ENCODE results near the gene TCN2. TPM values are rescaled to one million over a fixed set of nuclear protein-coding genes. Genes with fewer than 3 reads are reported as not detected.
"Not testable (repeated sequence)": the region's sequence is repeated elsewhere in the genome, so short reads cannot be mapped to it uniquely, and the experiment has no call there.

The TCN2 gene
- 46.5 TPM for total RNA-seq
- long read RNA-seq, transcript TCN2-203 (9 exons, 1,870 nt): minor isoform, 6 of 162 reads
- long read RNA-seq, transcript TCN2-201 (9 exons, 2,535 nt): major isoform, 132 of 162 reads
- long read RNA-seq, partial matches to known transcripts: 9 of 162 reads
- long read RNA-seq, other reads (novel, unspliced or antisense): 13 of 162 reads

DNA sequence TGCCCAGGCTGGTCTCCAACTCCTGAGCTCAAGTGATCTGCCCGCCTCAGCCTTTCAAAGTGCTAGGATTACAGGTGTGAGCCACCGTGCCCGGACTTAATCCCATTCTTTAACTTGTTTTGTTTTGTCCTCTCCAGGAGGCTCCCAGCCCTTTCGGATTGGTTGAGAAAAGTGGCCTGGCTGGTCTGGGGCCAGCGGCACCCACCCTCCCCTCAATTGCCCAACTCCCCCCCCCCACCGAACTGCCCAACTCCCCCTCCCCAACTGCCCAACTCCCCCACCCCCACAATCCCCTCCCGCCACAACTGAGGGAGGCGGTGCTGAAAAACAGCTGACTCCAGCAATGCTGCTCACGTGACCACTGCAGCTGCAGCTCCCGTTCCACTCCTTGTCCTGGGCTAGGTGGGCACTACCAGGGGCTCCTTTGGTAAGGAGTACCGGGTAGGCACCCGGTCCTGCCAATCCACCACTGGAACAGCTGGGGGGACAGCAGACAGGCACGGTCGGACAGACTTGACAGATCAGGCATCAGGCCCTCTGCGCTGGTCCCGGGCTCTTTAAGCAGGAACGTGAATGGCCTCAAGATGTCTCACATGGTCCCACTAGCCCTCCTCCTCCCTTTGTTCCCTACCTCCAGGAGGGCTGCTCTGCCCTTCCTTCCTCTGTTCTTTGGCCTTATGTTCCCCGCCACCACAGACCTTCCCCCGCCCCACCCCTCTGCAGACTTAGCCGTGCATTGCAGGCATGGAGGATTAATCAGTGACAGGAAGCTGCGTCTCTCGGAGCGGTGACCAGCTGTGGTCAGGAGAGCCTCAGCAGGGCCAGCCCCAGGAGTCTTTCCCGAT is at the start of gene TCN2:
Gene TCN2, plus strand, starts transcription at position 720 of the 845 bp plus-strand sequence. CDS start 158 bp downstream, outside the sequence.
- DNase-seq (ENCODE audit: low spot score): no peak

DNA sequence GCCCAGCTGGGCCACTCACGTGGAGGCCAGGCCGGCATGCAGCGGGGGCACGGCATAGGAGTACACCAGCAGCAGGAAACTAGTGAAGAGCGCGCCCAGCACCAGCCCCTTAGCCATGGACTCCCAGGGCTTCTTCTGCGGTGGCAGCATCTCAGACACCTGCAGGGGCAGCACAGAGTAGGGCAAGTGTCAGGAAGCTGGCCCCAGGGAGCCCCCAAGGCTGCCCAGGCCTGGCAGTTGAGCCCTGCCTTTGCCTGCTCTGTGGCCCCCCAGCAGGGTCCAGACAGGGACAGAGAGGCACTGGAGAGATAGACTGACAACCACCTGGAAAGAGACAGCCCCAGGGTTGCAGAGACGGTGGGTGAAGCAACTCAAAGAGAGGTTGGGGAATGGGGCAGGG is 49.7 kb upstream of the TCN2 start:
- DNase-seq (ENCODE audit: low spot score): no peak

DNA sequence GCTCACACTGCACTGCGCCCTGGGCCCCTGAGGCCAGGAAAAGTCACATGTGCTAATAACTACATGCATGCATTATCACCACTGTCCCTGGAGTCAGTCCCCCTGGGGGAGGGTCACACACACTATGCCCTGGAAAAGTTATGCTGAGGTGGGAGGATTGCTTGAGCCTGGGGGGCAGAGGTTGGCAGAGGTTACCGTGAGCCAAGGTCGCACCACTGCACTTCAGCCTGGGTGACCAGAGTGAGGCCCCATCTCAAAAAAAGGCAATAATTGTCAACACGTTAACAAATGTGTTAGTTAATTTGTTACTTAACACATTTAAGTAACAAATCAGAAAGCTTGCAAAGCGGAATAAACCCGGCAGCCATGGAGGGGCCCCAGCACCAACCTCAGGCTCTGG is 47.1 kb upstream of the TCN2 start:
- DNase-seq (ENCODE audit: low spot score): no peak

DNA sequence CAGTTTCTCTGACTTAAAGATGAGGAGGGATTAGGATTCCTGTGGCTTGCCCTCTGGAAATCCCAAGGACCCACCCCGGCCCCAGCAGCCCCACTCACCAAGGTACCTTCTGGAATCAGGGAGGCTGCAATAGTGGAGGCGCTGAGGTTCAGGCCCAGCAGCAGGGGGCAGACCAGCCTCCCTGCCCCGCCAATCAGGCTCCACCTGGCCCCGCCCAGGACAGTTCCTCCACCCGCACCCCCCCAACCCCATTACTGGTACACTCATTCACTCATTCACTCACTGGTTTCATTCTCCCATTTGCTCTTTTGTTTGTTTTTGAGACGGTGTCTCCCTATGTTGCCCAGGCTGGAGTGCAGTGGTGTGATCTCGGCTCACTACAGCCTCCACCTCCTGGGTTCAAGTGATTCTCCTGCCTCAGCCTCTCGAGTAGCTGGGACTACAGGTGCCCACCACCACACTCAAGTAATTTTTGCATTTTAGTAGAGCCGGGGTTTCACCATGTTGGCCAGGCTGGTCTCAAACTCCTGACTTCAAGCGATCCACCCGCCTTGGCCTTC is 46.3 kb upstream of the TCN2 start:
- not testable (repeated sequence) for DNase-seq (ENCODE audit: low spot score)

DNA sequence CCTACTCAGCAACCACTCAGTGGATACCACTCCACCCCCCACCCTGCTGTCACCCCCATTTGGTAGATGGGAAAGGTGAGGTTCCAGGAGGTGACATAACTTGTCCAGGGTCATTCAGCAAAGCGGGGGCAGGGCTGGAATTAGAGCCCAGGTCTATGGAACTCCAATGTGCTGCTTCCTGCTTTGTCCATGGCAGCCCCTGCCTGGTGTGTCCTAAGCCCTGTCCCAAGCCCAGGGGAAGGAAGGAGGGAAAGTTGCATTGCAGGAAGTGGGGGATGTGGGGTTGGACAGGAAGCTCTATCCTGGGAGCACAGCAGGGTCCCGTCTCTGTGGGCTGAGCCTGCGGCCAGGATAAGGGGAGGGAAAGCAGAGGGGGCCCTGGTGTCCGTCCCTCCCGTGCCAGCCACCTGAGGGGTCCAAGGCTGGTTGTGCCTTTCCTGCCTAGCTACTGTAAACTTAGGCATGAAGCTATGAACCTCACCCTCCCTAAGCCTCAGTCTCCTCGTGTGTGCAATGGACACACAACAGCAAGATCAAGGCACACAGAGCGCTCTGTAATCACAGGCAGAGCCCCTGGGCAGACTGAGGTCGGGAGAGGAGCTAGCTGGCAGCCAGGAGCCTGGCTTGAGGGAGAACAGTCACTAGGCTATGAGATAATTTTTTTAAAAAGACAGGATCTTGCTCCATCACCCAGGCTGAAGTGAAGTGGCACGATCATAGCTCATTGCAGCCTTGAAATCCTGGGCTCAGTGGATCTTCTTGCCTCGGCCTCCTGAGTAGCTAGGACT is 45.4 kb upstream of the TCN2 start:
- no peak for DNase-seq (ENCODE audit: low spot score)

DNA sequence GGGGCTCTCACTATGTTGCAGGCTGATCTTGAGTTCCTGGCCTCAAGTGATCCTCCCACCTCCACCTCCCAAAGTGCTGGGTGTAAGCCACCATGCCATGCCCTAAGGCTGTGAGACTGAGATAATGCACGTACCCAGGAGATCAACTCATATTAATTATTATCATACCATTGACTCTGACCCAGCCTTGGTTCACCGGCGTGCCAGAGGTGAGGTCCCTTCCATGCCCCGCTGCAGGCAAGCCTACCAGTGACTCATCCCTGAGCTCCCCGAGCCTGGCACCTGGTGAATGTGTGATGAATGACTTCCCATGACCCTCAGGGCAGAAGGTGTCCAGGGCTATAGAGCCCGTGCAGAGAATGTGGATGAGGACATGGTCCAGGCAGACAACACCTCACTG is 44.6 kb upstream of the TCN2 start:
- DNase-seq (ENCODE audit: low spot score): no peak

DNA sequence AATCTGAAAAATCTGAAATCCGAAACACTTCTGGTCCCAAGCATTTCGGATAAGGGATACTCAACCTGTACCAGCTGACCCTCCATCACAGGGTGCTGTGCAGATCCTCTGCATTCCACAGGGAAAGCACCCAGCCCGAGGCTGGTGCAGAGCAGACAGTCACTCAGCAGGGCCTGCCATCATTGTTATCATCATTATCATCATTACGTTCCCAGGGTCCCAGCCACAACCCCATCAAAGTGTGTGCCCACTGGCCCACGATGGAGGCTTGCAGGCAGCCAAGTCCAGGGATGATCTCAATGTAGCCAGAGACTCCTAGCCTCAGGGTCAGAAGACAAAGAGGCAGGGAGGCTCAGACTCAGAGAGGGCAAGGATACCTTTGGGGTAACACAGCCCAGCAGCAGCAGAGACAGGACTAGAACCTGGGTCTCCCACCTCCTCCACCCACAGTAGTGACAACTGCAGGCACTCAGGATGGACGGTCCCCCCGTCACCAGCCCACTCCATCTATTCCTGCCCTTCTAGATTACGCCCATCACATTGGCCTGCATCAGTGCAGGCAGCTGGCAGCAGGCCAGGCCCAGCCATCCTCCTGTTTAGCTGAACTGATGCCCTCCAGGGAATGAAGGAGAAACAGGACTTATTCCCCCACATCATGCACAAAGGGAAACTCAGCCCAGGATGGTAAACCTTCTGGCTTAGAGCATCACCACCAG is 42.8 kb upstream of the TCN2 start:
- no peak for DNase-seq (ENCODE audit: low spot score)

DNA sequence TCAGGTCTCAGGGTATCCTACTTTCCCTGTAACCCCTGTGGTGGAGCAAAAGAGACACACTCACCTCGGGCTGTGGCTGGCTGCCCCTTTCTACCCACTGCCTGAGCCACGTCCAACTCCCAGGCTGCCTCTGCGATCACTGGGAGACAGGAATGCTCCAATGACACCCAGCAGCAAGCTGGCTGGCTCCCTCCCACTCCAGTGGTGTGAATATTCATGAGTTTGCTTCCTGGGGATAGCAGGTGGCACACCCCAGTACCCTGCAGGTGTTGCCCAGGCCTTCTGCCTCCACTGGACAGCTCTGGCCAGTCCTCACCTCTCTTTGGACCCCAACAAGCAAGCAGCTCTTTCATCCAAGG is 42.2 kb upstream of the TCN2 start:
- DNase-seq (ENCODE audit: low spot score): no peak

DNA sequence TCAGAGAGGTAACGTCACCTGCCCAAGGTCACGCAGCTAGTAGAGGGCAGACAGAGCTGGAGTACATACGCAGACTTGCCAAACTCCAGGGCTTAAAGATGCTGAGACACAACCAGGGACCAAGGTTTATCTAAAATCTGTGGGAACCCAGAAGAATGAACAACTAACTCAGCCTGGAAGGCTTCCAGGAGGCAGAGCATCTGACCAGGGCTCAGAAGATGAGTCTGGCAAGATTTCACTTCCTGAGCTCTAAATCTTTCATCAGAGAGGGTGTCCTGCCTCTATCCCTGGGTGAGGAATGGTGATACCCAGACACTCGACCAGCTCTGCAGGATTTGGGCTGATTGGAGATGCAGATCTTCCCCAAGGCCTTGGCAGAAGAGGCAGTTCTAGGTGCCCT is 41.6 kb upstream of the TCN2 start:
- DNase-seq (ENCODE audit: low spot score): no peak

DNA sequence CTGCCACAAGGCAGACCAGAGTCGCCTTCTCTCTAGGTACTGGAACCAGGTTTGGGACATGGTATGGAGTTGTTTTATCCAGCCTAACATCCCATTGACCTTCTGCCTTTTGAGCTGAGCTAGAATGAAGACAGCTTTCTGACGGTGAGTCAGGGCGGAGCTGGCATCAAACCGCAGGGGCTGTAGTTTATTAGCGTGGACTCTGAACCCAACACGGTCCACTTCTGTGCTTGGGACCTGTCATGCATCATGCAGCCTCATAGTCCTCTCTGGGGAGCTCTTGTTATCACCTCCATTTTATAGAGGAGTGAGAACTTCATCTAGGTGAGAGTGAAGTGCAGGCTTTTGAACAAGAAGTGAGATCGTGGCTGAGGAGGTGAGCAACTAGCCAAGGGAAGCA is 40.8 kb upstream of the TCN2 start:
- DNase-seq (ENCODE audit: low spot score): no peak

DNA sequence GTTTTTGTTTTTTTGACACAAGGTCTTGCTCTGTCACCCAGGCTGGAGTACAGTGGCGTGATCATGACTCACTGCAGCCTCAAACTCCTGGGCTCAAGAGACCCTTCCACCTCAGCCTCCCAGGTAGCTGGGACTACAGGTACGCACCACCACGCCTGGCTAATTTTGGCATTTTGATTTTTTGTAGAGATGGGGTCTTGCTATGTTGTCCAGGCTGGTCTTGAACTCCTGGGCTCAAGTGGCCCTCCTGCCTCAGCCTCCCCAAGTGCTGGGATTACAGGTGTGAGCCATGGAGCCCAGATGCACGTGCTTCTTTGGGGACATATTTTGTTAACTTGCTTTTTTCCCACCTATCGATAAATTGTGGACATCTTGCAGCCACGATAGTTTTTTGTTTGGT is 39.7 kb upstream of the TCN2 start:
- DNase-seq (ENCODE audit: low spot score): not testable (repeated sequence)

DNA sequence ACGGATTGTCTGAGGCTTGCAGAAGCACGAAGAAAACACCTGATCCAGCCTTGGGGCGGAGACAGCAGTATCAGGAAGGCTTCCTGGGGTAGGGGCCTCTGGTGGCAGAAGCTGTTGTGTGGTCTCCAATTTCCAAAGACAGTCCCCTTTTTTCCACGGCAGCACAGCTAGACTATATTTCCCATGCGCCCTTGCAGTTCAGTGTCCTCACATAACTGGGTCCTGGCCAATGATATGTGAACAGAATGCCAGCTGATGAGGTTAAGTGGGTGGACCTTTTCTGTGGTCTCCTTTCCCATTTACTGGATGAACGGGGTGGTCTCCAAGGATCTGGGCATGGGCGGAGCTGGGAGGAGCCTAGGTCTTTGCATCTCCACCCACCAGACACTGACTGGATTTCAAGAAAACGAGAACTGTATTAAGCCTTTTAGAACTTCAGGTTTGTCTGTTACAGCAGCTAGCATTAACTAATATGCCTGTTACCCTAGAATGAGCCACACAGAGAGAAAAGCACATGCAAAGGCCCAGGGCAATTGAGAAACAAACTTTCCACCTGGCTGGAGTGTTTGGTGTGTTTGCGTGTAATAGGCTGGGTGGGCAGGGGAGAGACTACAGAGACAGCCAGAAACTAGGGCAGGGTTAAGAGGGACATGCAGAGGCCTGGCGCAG is 38.7 kb upstream of the TCN2 start:
- no peak for DNase-seq (ENCODE audit: low spot score)

DNA sequence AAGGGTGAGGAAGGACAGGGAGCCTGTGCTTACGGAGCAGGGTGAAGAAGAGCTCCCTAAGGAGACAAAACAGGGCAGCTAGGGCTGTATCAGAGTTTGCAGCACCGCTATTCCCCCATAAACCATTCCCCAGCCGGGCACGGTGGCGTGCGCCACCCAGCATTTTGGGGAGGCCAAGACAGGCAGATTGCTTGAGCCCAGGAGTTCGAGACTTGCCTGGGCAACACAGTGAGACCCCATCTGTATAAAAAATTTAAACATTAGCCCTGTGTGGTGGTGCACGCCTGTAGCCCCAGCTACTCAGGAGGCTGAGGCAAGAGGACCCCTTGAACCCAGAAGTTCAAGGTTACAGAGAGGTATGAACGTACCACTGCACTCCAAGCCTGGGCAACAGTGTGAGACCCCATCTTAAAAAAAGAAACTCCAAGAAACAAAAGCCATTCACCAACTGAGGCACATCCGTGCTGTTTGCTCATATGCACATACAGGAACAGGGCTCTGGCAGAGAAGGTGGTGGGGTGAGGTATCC is 37.2 kb upstream of the TCN2 start:
- DNase-seq (ENCODE audit: low spot score): no peak

DNA sequence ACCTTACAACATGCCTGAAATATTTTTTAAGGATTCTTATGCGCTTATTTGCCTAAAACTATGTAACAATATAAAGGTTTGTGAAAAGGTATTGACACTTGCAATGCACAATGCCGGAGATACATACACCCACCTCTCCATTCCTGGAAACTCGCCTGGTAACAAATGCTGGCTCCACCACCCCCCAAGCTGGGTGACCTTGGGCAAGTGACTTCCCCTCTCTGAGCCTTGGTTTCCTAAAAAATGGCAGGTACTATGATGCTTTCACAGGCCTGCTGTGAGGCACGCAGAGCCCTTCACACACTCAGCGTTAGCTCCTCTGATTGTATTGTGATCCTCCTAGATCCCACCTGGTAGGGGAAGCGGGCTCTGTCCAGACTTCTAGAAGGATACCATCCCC is 34.8 kb upstream of the TCN2 start:
- DNase-seq (ENCODE audit: low spot score): no peak

DNA sequence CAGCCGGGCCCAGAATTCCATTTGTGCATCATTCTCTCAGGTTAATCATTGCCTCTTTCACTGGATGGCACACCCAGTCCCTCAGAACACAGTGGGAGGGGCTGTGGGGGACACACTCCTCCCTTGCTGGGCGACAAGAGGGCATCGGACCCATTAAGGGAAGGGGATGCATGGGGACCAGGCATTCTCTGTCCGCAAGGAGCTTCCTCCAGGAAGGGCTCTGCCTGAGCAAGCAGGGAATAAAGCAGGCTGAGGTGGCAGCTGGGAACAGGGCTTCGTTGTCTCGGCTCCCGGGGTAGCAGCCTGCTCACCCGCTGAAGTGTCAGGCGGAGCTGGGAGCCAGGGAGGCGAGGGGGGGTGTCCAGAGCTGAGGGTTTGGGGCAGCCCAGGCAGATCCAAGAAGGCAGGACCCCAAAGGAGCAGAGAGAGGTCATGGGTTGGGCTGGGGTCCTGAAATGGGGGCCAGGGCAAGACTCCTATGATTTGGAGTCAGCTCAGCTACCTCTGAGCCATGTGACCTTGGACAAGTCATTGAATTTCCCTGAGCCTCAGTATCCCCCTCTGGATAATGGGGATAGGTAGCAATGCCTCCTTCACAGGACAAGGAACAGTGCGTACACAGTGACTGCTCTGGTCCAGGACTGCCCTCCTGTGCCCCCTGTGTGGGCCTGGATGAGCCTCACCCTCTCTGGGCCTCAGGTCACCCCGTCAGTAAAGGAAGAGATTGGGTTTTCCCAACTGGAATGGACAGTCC is 34.0 kb upstream of the TCN2 start:
- no peak for DNase-seq (ENCODE audit: low spot score)

DNA sequence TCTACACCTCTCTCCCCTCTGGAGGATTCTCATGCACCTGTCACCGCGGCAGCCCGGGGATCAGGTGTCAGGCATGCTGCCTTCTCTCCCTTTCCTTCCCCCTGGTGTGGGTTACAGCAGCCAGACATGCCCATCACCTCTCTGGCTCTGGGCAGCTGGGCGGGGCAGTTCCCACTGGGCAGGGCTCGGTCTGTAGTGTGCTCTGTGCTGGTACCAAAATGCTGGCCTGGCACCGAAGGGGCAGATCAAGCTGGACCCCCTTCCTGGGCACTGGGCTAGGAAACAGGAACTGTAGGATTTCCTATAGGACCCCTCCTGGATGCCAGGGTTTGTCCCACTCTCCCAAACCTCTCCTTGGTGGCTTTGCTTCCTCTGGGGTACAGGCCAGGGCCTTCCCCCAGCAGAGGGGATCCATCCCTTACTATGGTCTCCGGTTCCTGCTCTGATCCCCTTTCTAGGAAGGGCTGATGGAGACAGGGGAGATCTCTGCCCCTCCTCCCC is 33.3 kb upstream of the TCN2 start:
- DNase-seq (ENCODE audit: low spot score): no peak

DNA sequence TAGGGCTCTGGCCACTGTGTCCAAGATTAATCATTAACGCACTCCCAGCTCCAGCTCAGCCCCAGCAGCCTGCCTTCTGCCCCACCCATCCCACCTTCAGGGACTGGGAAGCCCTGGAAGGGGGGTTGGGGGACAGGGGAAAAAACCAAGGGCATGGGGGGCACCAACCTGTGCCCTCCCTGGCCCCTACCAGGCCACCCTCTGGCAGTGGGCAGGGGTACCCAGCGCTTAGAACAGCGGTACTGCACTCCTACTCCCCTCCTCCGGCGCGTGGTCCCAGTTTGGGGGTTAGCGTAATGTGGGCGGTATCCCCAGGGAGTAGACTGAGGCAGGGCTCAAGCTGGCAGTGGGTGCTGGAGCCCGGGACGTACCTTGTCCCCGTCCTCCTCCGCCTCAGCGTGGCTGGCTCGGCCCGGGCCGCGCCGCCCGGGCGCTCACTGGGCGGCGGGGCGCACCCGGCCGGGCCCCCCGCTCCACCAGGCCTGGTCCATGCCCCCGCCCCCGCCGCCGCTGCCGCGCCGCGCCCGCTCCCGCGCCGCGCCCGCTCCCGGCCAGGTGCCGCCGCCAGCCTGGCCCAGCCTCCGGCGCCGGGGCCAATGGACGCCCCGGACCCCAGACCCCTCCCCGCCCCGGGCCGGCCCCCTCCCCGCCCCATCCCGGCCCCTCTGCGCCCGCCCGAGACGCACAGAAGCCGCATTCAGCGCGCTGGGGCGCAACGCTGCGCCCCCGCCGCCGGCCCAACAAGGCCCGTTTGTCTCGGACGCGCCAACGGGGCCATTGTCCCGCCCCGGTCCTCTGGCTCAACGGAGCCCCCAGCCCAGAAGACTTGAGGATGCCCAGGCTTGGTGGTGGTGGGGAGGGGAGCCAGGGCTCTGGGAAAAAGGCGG is 32.6 kb upstream of the TCN2 start, which contains the start of gene GAL3ST1:
Gene GAL3ST1, minus strand, starts transcription at position 571 of the 887 bp plus-strand sequence. CDS start 17,273 bp downstream, outside the sequence.
- DNase-seq (ENCODE audit: low spot score): no peak

DNA sequence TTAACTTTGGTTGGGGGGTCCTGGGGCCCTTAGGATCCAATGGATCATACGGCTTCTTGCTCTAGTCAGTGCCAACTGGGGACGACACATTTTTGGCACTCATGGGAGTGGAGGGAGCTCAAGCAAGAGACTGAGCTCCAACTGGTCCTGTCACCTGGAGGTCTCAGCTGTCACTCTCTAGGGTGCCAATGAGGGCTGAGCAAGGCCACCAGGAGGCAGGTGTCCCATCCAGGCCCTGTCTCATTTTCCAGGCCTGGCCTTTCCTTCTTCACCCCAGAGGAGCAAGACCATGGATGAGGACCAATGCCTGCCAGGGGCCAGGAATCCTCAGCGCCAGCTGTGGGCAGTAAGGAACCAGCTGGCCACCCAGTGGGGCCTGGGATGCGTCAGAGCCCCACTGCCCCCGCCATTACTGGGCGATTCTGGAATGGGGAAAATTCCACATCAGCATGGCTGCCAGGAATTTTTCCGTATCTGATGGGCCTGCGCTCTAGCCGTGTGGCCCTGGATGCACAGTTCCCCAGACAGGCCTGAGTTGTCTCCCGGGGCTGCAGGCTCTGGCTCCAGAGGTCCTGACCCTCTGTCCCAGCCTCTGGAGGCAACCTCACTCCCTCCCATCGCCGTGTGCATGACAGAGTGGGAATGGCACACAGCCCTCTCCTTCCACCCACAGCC is 31.8 kb upstream of the TCN2 start:
- DNase-seq (ENCODE audit: low spot score): no peak
